GOT3 (cell line): Measurements from ENCODE around the gene SULF2.

Experiments
- DNase-seq: peaks from one replicate; lab custom pipeline; 2025; ENCODE audit warnings: mixed read lengths; lab: John Stamatoyannopoulos, UW

Gene SULF2

DNA sequence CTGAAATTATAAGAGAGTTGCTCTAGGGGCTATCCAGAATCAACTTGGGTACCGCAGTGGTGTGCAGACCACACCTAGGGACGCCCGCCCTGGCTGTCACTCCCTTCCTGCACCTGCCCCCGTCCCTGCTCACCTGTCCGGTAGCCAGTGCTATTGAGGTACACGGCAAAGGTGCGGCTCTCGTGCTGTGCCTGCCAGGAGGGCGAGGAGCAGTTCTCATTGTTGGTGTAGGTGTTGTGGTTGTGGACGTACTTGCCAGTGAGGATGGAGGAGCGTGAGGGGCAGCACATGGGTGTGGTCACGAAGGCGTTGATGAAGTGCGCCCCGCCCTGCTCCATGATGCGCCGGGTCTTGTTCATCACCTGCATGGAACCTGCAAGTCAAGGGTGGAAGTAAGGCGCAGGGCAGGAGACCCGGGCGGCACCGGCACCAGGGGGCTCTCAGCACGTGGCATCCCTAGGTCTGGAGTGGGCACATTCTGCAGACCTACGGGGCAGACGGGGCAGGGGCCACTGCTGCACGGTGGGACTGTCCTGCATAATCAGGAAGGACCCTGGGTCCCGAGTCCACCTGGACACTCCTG lies 48.6 kb downstream of the SULF2 start:
- DNase-seq, result no peak

DNA sequence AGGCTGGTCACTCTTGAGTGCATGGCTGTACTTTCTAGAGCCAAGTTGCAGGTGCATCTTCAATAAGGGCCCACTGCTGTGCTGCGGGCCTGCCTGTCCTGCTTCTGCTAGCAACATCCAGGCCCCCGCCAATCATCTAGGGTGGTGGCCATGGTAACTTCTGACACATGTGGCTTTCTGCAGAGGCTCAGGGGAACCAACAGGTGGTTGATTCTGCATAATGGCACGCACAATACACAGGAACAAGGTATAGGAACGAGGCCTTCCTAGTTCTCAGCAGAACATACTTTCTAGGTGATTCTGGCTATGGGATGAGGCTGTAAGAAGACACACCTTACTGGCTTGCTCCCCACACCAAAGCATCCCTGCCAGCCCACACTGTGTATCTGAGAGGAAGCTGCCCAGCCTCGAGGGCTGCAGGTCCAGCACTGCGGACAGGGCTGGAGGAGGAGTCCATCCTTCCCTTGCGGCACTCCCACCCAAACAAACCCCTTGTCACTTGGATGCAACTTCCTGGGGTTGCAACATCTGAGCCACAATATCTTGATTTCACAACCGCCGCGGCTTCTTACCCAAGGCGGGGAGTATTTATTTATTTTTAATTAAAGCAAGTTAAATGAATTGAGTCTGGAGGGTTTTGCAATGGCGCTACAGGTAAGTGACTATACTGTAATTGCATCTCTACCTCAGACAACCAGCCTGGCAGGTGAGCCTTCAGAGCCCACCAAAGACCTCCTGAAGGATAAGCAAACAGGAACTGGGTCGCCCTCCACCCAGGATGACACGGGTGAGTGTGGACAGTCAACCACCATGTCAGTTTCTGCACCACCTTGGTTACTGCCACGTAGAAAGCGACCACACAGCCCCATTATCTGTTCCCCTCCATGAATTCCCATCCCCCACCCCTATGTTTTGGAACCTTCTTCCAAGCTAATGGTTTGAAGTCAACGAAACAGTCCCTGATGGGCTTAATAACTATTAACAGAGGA lies 49.6 kb downstream of the SULF2 start:
- no peak for DNase-seq

DNA sequence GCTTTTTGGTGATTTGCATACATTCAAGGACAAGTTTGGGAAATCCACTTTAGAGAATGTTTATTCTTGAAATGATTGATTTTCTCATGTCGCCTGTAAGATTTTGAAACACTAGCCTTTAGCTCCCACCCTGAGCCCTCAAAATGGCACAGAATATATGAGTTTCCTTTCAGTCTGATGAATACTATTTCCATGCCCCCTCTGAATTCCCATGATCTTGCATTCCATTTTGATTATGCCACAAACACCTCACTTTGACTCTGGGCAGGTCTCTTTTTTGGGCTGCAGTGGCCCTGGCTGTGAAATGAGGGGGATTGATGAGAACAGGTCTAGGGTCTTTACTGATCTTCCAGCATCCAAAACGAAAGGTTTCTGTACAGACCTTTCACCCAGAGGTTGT lies 50.4 kb downstream of the SULF2 start:
- no peak for DNase-seq

DNA sequence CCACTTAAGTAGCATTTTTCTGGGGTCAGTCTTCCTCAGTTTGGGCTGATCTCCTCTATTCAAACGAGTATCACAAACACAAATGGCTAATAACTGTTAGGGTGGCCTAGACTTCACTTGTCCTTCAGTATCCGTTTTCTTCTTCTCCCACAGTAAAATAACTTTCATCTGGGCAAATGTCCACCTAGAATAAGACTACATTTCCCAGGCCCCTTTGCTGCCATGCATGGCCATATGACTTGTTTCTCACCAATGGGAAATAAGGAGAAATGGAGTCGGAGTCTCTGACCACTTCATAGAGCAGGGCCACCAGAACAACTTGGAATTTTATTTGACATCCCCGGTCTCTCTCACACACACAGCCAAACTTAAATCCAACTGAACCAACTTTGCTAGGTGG lies 51.4 kb downstream of the SULF2 start:
- no peak for DNase-seq

DNA sequence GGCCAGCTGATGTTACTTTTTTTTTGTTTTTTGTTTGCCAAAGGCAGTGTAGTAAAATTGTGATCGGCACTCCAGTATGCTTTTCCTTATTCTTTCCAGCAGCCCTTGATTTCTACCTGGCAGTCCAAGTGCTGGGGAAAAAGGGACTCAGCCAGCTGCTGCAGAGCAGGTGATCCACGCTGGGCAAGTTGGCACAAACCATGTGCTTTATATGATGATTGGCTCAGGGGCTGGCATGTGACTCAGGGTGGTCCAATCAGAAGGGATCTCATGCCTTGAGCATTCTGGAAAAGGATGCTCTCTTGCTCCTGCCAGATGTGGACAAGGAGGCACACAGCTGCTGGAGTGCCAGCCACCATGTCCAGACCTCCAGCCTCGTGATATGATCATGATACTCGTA lies 54.5 kb downstream of the SULF2 start:
- DNase-seq, result no peak

DNA sequence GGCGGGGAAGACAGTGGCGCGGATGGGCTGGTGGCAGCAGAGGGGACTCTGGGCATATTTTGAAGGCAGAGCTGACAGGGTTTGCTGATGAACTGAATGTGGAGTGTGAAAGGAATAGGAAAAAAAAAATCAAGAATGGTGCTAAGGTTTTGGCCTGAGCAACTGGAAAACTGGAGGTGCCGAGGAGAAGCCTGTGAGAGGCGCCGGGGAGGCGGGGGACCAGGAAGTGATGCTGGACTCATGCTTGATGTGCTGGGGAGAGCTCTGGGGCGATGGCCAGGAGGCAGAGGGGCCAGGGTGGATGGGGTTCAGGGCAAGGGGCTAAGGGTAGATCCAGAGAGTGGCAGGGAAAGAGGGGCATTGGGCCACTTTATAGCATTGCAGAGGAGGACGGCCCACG lies 55.8 kb downstream of the SULF2 start:
- no peak for DNase-seq

DNA sequence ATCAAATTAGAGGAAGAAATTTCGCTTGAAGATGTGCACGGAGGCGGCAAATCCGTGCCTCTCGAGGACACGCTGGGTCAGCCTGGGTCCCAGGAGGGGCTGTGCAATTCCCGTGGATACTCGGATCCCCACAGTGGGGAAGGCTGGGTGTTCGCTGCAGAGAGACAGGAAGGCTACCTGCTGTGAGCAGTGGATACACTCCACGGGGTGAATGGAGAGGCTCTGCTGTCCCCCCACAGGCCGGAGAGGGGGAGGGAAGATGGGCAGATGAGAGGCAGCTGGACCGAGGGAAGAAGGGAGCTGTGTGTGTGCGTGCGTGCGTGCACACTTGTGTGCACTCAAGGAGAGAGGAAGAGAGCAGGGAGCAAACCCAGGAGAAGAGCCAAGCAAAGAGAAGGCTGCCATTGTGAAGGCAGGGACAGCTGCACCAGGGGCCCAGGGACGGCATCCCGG lies 57.3 kb downstream of the SULF2 start:
- no peak for DNase-seq

DNA sequence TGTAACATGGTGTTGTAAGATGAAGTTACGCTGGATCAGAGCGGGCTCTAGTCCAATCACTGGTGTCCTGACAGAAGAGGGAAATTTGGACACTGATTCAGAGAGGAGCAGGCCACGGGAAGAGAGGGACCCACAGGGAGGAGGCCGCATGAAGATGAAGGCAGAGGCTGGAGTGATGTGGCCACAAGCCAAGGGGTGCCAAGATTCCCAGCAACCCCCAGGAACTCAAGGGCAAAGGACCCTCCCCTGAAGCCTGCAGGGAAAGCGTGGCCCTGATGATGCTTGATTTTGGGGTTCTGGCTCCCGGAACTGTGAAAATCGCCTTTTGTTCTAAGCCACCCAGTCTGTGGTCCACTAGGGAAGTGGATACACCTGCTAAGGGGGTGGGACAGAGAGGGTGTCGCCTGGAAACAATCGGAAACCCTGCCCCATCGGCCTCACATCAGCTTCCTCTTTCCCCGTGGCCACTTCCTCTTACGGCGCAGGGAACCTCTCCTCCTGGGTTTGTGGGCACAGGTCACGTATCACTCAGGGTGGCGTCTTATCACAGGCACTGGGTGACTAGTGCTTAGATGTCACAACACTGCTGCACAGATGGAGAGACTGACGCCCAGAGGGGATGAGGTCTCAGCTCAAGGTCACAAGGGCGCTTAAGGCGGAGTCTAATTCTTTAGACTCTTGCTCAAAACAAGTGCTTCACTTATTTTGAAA lies 58.0 kb downstream of the SULF2 start:
- DNase-seq, result no peak

DNA sequence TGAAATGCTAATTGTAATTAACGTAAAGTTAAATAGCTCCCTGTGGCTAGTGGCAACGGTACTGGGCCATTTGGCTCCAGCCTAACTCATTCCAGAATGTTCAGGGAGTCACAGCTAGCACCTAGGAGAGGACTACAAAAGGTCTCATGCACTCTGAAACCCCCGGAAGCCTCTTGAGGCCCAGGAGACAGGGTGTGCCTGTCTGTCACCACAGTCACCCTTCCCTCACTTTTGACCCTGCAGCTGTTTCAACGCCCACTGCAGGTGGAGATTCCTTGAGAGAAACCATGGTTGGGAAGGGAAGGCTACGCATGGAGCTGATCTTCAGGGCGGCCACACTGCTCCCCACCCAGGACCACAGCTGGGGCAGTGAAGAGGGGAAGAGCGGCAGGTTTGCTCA lies 58.6 kb downstream of the SULF2 start:
- no peak for DNase-seq

DNA sequence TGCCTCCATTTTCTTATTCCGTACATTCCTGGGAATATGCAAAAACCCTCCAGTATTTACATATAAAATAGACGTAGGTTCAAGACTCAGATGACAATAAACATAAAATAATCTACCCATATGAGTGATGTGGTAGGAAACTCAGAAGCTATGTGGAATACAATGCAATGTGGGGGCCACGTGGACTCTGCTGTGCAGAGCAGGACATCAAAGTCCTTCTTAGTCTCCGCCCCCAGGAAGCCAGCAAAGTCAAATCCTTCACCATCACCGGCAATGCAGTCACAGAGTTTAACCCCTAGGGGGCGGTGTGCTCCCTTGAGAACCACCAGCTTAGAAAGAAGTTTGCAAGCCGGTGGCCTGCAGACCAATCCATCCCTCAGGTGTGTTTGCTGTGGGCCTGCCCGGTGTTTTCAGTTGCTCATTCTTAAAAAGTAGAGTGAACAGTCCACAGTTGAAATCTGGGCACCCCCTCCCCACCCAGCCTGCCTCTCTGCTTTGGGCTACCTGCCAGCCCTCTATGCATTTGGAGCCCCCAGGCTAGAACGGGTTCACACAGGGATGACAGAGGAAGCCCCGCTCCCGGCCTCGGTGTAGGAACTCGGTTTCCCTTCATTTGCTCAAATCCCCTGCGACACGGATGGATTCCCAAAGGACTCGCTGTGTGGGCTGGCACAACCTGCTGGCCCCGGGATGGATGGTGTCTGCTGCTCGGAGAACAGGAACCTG lies 59.9 kb downstream of the SULF2 start:
- DNase-seq, result peak; percentile 39

DNA sequence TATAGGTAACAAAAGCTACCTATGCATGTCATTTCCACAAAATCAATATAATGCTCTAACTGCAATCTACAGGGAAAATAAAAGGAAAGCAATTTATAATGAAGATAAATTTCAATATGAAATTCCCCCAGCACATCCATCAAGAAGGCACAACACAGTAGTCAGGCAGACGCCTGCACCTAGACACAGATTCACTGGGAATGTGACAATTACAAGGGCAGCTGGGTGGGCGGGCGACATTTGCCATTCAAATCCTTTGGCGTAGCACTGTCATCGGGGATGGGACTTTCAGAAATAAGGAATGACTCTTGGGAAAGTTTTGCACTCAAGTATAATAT lies 60.4 kb downstream of the SULF2 start:
- no peak for DNase-seq

DNA sequence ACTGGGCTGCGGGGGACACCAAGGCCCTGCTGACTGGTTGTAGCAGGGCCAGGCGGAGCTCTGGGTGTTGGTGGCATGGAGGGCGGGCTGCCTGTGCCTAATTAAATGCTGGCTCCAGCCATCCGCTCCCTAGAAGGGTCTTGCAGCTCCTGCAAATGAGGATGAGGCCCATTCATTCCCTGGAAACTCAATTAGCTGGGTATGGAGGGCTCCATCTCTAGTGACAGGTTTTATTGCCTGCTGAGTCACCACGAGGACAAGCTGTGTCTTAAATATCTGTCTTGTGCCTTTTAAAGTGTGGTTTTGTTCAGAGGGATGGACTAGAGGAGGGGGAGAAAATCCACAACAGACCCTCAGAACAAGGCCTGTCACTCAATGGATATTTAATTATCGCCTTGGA lies 60.9 kb downstream of the SULF2 start:
- DNase-seq, result no peak

DNA sequence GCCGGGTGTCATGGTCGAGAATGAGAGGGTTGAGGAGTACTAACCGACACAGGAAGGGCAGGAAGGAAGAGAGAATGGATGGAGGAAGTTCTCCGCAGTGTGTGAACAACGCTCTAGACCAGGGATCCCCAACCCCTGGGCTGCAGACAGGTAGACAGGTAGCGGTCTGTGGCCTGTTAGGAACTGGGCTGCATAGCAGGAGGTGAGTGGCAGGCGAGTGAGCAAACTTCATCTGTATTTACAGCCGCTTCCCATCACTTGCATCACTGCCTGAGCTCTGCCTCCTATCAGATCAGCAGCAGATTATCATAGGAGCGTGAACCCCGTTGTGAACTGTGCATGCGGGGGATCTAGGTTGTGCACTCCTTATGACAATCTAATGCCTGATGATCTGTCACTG lies 62.0 kb downstream of the SULF2 start:
- DNase-seq, result no peak

DNA sequence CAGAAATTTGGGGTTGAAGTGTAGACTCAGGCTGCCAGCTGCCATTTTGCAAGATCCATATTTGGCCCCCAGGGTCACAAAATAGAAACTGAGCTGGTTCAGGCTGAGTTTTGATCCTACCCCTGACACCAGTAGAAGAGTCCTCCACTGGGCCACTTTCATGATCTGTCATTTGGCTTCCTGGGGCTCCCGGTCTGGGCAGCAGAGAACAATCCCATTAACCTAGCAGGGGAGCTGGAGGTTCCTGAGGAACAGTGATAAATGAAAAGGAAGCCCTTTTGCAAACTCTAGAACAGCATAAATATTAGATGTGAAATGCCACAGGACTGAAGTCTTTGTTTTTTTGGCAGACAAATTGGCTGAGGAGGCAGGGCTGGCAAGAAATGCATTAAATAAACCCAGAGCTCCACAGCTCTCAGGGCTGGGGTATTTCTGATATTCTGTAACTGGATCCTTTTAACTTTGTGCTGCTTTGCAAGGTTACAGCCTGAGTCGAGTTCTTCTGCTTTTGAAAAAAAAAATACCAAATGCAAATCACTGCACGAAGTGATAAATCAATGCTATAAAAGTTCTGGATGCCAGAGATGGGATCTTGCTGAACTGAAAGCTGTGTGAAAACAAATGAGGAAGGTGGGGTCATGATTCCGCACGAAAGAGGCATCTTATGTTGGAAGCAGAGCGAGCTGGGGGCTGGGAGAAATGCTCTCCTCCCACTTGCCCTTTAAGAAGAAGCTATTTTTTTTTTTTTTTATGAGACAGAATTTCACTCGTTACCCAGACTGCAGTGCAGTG lies 64.4 kb downstream of the SULF2 start:
- no peak for DNase-seq

DNA sequence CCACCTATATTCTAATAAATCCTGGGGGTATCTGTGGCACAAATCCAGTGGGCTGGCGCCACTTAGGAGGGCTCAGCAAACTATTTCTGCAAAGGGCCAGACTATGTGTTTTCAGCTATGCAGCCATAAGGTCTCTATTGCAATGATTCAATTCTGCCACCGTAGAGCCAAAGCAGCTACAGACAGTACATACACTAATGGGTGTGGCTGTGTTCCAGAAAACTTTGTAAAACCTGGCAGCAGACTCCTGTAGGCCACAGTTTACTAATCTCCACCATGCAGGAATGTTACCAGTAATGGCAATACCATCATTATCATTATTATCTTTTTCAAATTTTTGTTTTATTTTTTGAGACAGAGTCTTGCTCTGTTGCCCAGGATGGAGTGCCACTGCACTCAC lies 65.7 kb downstream of the SULF2 start:
- no peak for DNase-seq

DNA sequence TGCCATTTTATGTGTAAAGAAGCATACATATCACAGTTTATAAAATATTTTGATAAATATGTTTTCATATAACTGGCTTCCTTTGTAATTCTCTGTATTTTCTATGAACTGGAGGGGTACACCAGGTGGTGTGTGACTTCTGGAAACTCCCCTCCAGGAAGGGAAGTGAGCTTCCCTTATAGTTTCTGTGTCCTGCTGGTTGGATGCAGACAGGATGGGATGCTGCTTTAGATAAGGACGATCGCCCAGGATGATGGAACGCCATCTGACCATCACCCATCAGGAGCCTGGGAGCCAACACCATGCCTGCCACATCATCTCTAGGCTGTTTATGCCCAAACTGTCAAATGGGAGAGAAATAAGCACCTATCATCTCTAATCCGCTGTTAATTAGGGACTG lies 66.1 kb downstream of the SULF2 start:
- DNase-seq, result no peak

DNA sequence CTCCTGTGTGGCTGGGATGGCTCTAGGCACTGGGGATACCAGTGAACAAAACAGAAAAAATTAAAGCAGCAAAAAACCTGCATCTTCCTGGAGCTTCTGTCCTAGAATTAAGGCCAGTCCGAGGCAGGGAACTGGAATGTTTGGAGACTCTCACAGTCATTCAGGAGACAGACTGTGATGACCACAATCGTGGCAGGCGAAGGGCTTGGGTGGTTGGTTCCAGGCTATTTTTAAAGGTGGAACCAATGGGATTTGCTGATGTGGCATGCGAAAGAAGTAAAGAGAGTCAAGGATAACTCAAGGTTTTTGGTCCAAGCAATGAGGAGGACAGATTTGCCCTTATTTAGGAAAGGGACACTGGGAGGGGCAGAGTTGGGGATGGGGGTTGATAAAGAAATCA lies 66.9 kb downstream of the SULF2 start:
- DNase-seq, result no peak

DNA sequence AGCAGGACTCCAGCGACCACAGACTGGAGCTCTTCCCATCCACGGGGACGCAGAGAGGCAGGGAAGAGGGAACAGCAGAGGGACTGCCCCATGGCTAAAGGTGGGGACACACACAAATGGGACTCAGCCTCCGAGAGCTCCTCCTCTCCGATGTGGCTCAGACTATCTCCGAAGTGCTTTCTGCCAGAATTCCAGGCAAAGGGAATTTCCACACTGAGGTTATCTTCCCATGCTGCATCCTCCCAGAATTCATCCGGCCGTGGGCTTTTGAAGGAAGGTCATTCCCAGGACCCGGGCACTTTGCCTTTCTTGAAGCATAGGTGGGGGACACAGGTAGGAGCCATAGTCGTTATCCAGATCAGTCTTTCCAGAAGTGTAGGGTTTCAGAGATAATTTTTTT lies 67.9 kb downstream of the SULF2 start:
- DNase-seq, result no peak

DNA sequence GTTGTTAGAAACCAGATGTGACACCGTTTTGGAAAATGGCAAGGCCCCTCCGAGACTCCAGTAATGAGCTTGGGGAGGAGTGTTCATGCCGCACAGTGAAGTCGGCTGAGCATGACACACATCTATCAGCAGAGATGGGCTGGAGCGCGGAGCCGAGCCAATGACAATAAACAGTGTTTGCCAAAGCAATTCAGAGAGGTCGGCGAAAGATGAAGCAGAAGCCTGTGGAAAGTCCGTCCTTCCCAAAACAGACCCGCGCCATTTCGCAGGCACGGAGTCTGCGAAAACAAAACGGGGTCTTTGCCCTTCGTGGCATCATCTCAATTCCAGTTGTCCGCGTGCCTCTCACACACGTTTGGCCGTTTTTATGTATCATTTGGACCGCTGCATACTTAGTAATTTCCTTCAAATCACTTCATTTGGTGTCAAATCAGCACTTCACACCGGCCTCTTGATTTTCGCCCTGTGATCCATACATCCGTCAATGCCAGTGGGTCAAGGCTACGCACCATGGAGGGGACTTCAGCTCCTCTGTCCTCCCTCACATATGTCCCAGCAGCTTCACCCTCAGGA lies 71.3 kb downstream of the SULF2 start:
- DNase-seq, result peak; percentile 29

DNA sequence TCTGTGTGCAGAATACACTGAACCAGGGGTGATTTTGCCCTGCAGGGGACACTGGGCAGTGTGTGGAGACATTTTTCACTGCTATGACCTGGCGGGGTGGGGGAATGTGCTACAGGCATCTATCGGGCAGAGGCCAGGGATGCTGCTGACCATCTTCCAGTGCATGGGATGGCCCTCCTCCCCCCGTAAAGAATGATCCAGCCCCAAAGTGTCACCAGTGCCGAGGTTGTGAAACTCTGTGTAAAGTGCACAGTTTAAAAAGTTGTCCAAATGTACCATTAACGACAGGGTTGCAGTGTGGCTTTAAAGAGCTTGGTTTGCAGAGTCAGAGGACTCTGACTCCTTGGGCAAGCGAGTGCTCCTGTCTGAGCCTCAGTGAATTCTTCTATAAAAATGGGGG lies 72.1 kb downstream of the SULF2 start:
- no peak for DNase-seq
